ENCODE data around the gene USP14.
A peak's percentile ranks its signal among the peaks of the same experiment; 100 is the strongest.

The USP14 gene

GRCh38 chr18:155688-156087 lies 2.7 kb upstream of the USP14 start:
- no peak for DNase-seq (ENCODE audit: low read depth)
- H3K4me3 ChIP-seq (ENCODE audit: low read depth, low read length): no peak overlapping the region
- TF ChIP-seq CTCF (IDR thresholded peaks at IDR 0.05; ENCODE audit: low read depth, low read length, missing control alignments): no peak

GRCh38 chr18:156514-157230 lies 1.7 kb upstream of the USP14 start:
- H3K4me3 ChIP-seq (ENCODE audit: low read depth, low read length): no peak overlapping the region
- no peak for DNase-seq (ENCODE audit: low read depth)
- no peak for TF ChIP-seq CTCF (IDR thresholded peaks at IDR 0.05; ENCODE audit: low read depth, low read length, missing control alignments)

- no peak for TF ChIP-seq CTCF (IDR thresholded peaks at IDR 0.05; ENCODE audit: low read depth, low read length, missing control alignments)
- H3K4me3 ChIP-seq (ENCODE audit: low read depth, low read length): peak overlapping the region; percentile 66
- no peak for DNase-seq (ENCODE audit: low read depth)
These were observed 788 bp downstream of the USP14 start for GRCh38 chr18:159037-159652.

GRCh38 chr18:159933-160332 lies 1.6 kb downstream of the USP14 start:
- no peak overlapping the region; the same call in 1 of the 2 replicates for H3K4me3 ChIP-seq (ENCODE audit: low read depth, low read length)
- DNase-seq (ENCODE audit: low read depth): no peak
- TF ChIP-seq CTCF (IDR thresholded peaks at IDR 0.05; ENCODE audit: low read depth, low read length, missing control alignments): no peak

GRCh38 chr18:160831-161570 lies 2.6 kb downstream of the USP14 start:
- no peak for TF ChIP-seq CTCF (IDR thresholded peaks at IDR 0.05; ENCODE audit: low read depth, low read length, missing control alignments)
- no peak for DNase-seq (ENCODE audit: low read depth)
- no peak overlapping the region for H3K4me3 ChIP-seq (ENCODE audit: low read depth, low read length)

GRCh38 chr18:172361-172760 lies 14.0 kb downstream of the USP14 start:
- no peak overlapping the region for H3K4me3 ChIP-seq (ENCODE audit: low read depth, low read length)
- DNase-seq (ENCODE audit: low read depth): no peak
- no peak for TF ChIP-seq CTCF (IDR thresholded peaks at IDR 0.05; ENCODE audit: low read depth, low read length, missing control alignments)
